ENCODE data around the gene CDKAL1. TPM values are rescaled to one million over a fixed set of nuclear protein-coding genes. Genes with fewer than 3 reads are reported as not detected.

Gene CDKAL1
- total and polyA plus RNA-seq, 2 of the 8 experiments (the other 6 are each of a cell fraction or from before 2014, with no cell fraction given): 8.4 to 24.6 TPM

GRCh38 chr6:20711518-20711917 is 177.3 kb downstream of the CDKAL1 start (continued):
- TF ChIP-seq FOSL1 (IDR thresholded peaks at IDR 0.05; ENCODE audit: insufficient read depth, low read depth, low read length): no peak
- no peak for TF ChIP-seq BACH1 (IDR thresholded peaks at IDR 0.05; ENCODE audit: low read length)

Data from H1 (cell line).